Esophagus muscularis mucosa (tissue), 4 donors: Measurements from ENCODE around the gene MYRIP. TPM values are rescaled to one million over a fixed set of nuclear protein-coding genes. Genes with fewer than 3 reads are reported as not detected.

ENCODE experiments used
- DNase-seq: peaks from one replicate; pipeline ENCODE4 v3.0.0-alpha.2; 2017; ENCODE audit errors: extremely low spot score
- H3K27ac ChIP-seq, 4 donors: fragments of 200-600 bp; sonication (generic); replicated peaks in 1 of 4; 1 replicate in 3 of 4; 2 replicates in 1 of 4; pipeline ENCODE4 v1.5.1; 2016 to 2019; ENCODE audit warnings: mild to moderate bottlenecking in 1 of 4
- H3K27me3 ChIP-seq, 4 donors: fragments of 200-600 bp; sonication (generic); one replicate each; pipeline versions ENCODE4 v1.5.1 to v1.6.0; 2016 to 2019
- H3K36me3 ChIP-seq, 4 donors: fragments of 200-600 bp; sonication (generic); one replicate each; pipeline ENCODE4 v1.5.1; 2016 to 2019
- H3K4me1 ChIP-seq, 4 donors: fragments of 200-600 bp; sonication (generic); one replicate each; pipeline ENCODE4 v1.5.1; 2016 to 2019
- H3K4me3 ChIP-seq, 4 donors: fragments of 200-600 bp; sonication (generic); 1 replicate in 2 of 4; 2 replicates in 2 of 4; pipeline ENCODE4 v1.5.1; 2016 to 2019; ENCODE audit warnings: mild to moderate bottlenecking in 4 of 4, moderate library complexity in 1 of 4
- H3K9me3 ChIP-seq, 4 donors: fragments of 200-600 bp; sonication (generic); 1 replicate in 3 of 4; 2 replicates in 1 of 4; pipeline ENCODE4 v1.5.1; 2016 to 2019
- EP300 ChIP-seq: sonication (generic); formaldehyde crosslinking; IDR thresholded peaks from one replicate; pipeline ENCODE4 v1.6.1; 2017; ENCODE audit warnings: antibody characterized with exemption
- POLR2A ChIP-seq: fragments of 450-650 bp; IDR thresholded peaks from one replicate; pipeline ENCODE4 v1.6.1; 2017; ENCODE audit warnings: antibody characterized with exemption, moderate library complexity, mild to moderate bottlenecking, low read depth
- POLR2AphosphoS5 ChIP-seq, 2 donors: sonication (generic); formaldehyde crosslinking; IDR thresholded peaks; one replicate each; pipeline ENCODE4 v1.6.1; 2017; ENCODE audit warnings: antibody characterized with exemption in 2 of 2
- WGBS: methylation state at CpG from one replicate; pipeline ENCODE4 v1.1.5; 2018; 5-methylcytosine and 5-hydroxymethylcytosine counted together
- intact Hi-C: fragments of 100-400 bp; cut with DNase I; formaldehyde crosslinking; loops from one replicate; pipeline ENCODE4 v1.15.1; 2023
- total RNA-seq, 4 donors: library from RNA; depleted of rRNA; stranded (reverse); fragments of >200 nt; gene quantifications; one replicate each; pipeline versions ENCODE4 v1.1.0 to v1.2.1, GENCODE V29; 2016
- TF ChIP-seq, protein P1 (sequence below), 3 experiments: fragments of 200-600 bp in 2 of 3; fragments of 450-650 bp in 1 of 3; sonication (generic) in 2 of 3; IDR thresholded peaks; one replicate each; pipeline ENCODE4 v1.5.1; 2017 to 2019; ENCODE audit warnings: antibody characterized with exemption in 3 of 3, mild to moderate bottlenecking in 2 of 3, moderate library complexity in 1 of 3

Gene MYRIP
- total RNA-seq, 4 donors from 2014 or later, result 3.3 to 7.2 (median 5.8) TPM

DNA sequence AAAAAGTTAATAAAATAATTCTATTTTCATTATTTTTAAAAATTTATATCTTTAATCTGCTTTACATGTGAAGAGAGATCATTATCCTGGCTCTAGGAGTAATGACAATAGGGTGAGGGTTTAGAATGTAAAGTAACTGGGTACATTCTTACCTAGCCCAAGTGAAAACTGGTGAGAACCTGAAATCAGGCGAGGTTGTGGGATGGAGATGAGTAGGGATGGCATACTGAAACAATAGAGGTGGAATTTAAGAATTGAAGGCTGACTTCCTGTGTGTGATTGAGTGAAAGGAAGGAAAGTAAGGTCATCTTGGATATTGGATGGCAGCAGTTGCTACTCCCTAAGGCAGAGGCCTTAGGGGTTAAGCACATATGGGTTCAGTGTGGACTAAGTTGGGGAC is 82.7 kb downstream of the MYRIP start:
- Histone ChIP-seq H3K27ac (no peak overlapping the region), H3K4me3 (no peak overlapping the region), H3K9me3 (no peaks in the 10 kb centered on the region), H3K36me3 (no peaks in the 10 kb centered on the region), H3K27me3 (no peaks in the 10 kb centered on the region), H3K4me1 (no peaks in the 10 kb centered on the region)
- WGBS, result 86% methylated on average over 1 of the region's 1 CpG
- TF ChIP-seq POLR2AphosphoS5 (IDR thresholded peaks at IDR 0.05) (no peak), POLR2A (no peak), EP300 (no peak)
- TF ChIP-seq, protein P1, sequence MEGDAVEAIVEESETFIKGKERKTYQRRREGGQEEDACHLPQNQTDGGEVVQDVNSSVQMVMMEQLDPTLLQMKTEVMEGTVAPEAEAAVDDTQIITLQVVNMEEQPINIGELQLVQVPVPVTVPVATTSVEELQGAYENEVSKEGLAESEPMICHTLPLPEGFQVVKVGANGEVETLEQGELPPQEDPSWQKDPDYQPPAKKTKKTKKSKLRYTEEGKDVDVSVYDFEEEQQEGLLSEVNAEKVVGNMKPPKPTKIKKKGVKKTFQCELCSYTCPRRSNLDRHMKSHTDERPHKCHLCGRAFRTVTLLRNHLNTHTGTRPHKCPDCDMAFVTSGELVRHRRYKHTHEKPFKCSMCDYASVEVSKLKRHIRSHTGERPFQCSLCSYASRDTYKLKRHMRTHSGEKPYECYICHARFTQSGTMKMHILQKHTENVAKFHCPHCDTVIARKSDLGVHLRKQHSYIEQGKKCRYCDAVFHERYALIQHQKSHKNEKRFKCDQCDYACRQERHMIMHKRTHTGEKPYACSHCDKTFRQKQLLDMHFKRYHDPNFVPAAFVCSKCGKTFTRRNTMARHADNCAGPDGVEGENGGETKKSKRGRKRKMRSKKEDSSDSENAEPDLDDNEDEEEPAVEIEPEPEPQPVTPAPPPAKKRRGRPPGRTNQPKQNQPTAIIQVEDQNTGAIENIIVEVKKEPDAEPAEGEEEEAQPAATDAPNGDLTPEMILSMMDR (IDR thresholded peaks at IDR 0.05), result no peak
- intact Hi-C loops, result no loop called here
- DNase-seq, result no peak

DNA sequence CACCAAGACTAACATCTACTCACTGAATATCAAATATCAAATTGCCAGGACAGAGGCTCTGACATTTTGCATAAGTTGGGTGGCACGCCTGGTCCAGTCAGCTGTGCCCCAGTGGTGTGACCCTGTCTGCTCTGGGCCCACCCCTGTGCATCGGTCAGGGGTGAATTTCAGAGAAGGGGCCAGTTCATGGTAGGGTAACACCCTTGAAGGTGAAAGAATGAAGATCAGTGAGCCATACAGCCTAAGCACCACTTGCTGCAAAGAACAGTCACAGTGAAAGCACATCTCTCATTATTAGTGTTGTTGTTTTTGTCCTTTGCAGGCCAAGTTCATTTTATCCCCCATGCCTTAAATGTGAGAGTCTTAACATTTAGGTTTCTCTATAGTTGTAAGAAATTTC is 86.8 kb downstream of the MYRIP start:
- WGBS, result 80% methylated on average over 2 of the region's 2 CpGs
- no peak for TF ChIP-seq POLR2A
- TF ChIP-seq, protein P1 (IDR thresholded peaks at IDR 0.05), result no peak
- TF ChIP-seq EP300, result no peak
- no peak for TF ChIP-seq POLR2AphosphoS5 (IDR thresholded peaks at IDR 0.05)
- Histone ChIP-seq H3K27ac (no peak overlapping the region), H3K4me3 (no peak overlapping the region), H3K27me3 (no peaks in the 10 kb centered on the region), H3K36me3 (no peaks in the 10 kb centered on the region), H3K4me1 (no peaks in the 10 kb centered on the region), H3K9me3 (no peaks in the 10 kb centered on the region)
- no peak for DNase-seq
- intact Hi-C loops, result no loop called here

DNA sequence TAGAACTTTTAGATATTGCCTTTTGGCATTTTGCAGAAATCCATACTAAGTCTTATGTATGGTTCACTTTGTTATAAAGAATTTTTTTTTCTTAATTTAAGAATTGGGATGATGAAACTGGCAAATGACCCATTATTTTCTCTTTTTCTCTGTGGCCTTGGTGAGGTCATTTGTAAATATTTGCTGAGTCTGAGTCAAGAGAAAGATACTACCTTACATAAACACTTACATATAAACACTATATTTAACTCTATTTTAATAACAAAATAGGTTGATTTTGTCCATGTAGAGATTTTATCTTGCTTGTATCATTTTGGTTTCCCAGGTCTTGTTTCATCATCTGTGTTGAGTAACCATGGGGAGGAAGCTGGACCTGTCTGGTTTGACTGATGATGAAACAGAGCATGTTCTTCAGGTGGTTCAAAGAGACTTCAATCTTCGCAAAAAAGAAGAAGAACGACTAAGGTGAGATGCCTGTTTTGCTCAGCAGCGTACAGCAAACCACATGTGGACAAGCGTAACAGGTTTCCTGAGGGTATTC is 91.1 kb downstream of the MYRIP start:
- intact Hi-C loops, result no loop called here
- TF ChIP-seq EP300 (no peak), POLR2A (no peak), POLR2AphosphoS5 (IDR thresholded peaks at IDR 0.05) (no peak)
- TF ChIP-seq, protein P1 (IDR thresholded peaks at IDR 0.05), result no peak
- H3K4me3 ChIP-seq, result no peak overlapping the region
- H3K36me3 ChIP-seq, result no peaks in the 10 kb centered on the region
- WGBS, result 90% methylated on average over 4 of the region's 4 CpGs
- no peak overlapping the region for H3K27ac ChIP-seq
- no peak for DNase-seq
- no peaks in the 10 kb centered on the region for H3K4me1 ChIP-seq
- H3K27me3 ChIP-seq, result peaks cover 0 to 3% (median 0%) of the 10 kb centered on the region in 4 donors
- no peaks in the 10 kb centered on the region for H3K9me3 ChIP-seq

DNA sequence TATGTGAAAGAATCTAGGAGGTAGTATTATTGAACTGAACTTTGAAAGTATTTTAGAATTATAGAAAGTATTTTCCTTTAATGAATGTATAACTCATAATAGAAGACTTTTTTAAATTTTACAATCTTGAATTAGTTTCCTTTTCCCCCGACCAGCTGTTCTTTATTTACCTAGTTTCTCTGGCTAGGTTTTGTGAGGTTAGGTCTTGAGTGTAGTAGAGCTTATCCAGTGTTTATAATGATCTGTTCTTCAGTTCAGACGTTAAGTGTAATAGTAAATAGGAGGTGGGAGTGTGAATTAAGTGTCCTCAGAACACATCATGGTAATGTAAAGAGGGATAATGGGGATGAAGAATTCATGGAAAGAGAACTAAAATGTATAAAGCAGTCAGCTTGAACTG is 93.8 kb downstream of the MYRIP start:
- Histone ChIP-seq H3K9me3 (no peaks in the 10 kb centered on the region), H3K4me1 (peaks cover 0 to 6% (median 0%) of the 10 kb centered on the region in 4 donors), H3K27ac (no peak overlapping the region), H3K27me3 (peaks cover 0 to 3% (median 0%) of the 10 kb centered on the region in 4 donors), H3K36me3 (no peaks in the 10 kb centered on the region), H3K4me3 (no peak overlapping the region)
- 40% methylated on average over 2 of the region's 2 CpGs for WGBS
- TF ChIP-seq POLR2A (no peak), EP300 (no peak), POLR2AphosphoS5 (IDR thresholded peaks at IDR 0.05) (no peak)
- TF ChIP-seq, protein P1 (IDR thresholded peaks at IDR 0.05), result no peak
- intact Hi-C loops, result no loop called here
- DNase-seq, result no peak

DNA sequence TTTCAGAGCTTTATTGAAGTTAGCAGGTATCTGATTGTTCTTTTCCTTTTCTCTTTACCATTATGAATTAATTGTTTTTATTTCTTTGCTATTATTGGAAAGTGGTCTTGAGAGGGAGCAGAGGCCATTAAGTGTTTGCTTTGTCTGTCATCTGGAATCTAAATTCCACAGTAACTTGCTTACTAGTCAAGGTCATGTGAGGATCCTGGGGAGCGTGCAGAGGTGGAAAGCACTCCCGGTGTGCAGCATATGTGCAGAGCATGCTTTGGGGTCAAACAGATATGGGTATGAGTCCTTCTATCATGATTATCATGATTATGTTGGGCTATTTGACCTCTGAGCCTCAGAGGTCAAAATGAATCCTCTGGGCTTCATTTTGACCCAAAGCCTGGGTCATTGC is 96.4 kb downstream of the MYRIP start:
- peaks cover 0 to 8% (median under 1%) of the 10 kb centered on the region in 4 donors for H3K4me1 ChIP-seq
- no peak overlapping the region for H3K4me3 ChIP-seq
- no peaks in the 10 kb centered on the region for H3K36me3 ChIP-seq
- intact Hi-C loops, result no loop called here
- no peaks in the 10 kb centered on the region for H3K9me3 ChIP-seq
- no peak for DNase-seq
- no peak overlapping the region for H3K27ac ChIP-seq
- no peak for TF ChIP-seq POLR2AphosphoS5 (IDR thresholded peaks at IDR 0.05)
- no peak for TF ChIP-seq POLR2A
- TF ChIP-seq, protein P1 (IDR thresholded peaks at IDR 0.05), result no peak
- no peak for TF ChIP-seq EP300
- WGBS, result 77% methylated on average over 2 of the region's 2 CpGs
- peaks cover 0 to 3% (median 0%) of the 10 kb centered on the region in 4 donors for H3K27me3 ChIP-seq
